ENCODE data around the gene DVL2.
"Not testable (repeated sequence)": the region's sequence is repeated elsewhere in the genome, so short reads cannot be mapped to it uniquely, and the experiment has no call there.

DVL2 gene

DNA sequence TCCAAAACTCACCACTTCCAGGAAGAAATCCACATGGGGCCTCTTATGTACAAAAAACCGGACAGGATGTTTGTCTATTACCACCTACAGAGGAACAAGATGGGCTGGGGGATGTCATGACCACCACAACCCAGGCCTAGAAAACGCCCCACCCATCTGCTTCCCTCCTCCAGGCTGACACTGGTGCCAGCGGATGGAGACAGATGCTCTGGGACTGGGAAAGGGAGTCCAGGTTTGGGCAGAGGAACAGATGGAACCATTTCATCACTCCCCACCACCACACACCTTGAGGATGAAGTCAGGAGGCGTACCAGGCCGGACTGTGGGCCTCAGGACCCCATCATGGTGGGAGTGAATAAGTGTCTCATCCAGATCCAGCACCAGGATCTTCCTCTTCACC lies 12.5 kb upstream of the DVL2 start:
- 96% methylated on average over 3 of the region's 5 CpGs for whole genome bisulfite sequencing
- no peak overlapping the region for H2AFZ ChIP-seq (ENCODE audit: low read depth, low read length)
- no peak overlapping the region for H3K4me3 ChIP-seq (ENCODE audit: insufficient read depth in 1 of 2, low read depth in 1 of 2, low read length in 2 of 2)
- H3K14ac ChIP-seq (ENCODE audit: low read length in 2 of 2) = no peak overlapping the region
- no peaks in the 10 kb centered on the region for H3K9me3 ChIP-seq (ENCODE audit: control insufficient read depth, low read length)
- no peak overlapping the region for H3K18ac ChIP-seq (ENCODE audit: low read depth in 1 of 2, low read length in 2 of 2)
- no peak overlapping the region for H3K23ac ChIP-seq (ENCODE audit: low read length in 2 of 2)
- no peaks in the 10 kb centered on the region for H3K27me3 ChIP-seq (ENCODE audit: control insufficient read depth in 1 of 2, insufficient read depth in 1 of 2, low read length in 2 of 2)
- H2BK15ac ChIP-seq (ENCODE audit: low read depth, poor library complexity, severe bottlenecking) = no peak overlapping the region
- no peak overlapping the region for H3K4me2 ChIP-seq (ENCODE audit: low read length, poor library complexity, severe bottlenecking)
- no peak overlapping the region for H4K8ac ChIP-seq (ENCODE audit: low read length)
- no peak overlapping the region for H2AK5ac ChIP-seq (ENCODE audit: low read length, severe bottlenecking)
- peaks cover 13% of the 10 kb centered on the region for H3K79me1 ChIP-seq (replicated peaks; ENCODE audit: low read length, poor library complexity, severe bottlenecking)
- H3K4me1 ChIP-seq (ENCODE audit: control insufficient read depth, insufficient read depth, low read depth, low read length) = peaks cover 19% of the 10 kb centered on the region
- no peak overlapping the region for H3K27ac ChIP-seq (ENCODE audit: low read length, poor library complexity, severe bottlenecking)
- H3K4ac ChIP-seq (ENCODE audit: low read depth in 1 of 2, low read length in 2 of 2) = no peak overlapping the region
- no peak overlapping the region for H2BK12ac ChIP-seq (ENCODE audit: low read length in 2 of 2)
- no peak overlapping the region for H2BK5ac ChIP-seq (ENCODE audit: low read depth, low read length, poor library complexity, severe bottlenecking)
- peak overlapping the region; percentile 12 for H3K9ac ChIP-seq (ENCODE audit: low read length)
- DNase-seq = no peak
- H3K36me3 ChIP-seq (ENCODE audit: control insufficient read depth in 1 of 2, insufficient read depth in 2 of 2, low read depth in 1 of 2, low read length in 2 of 2) = peaks cover 23 to 30% of the 10 kb centered on the region in 2 experiments
- no peak overlapping the region for H4K91ac ChIP-seq (ENCODE audit: low read length)
- no peak overlapping the region for H2BK120ac ChIP-seq (ENCODE audit: low read depth, low read length)

DNA sequence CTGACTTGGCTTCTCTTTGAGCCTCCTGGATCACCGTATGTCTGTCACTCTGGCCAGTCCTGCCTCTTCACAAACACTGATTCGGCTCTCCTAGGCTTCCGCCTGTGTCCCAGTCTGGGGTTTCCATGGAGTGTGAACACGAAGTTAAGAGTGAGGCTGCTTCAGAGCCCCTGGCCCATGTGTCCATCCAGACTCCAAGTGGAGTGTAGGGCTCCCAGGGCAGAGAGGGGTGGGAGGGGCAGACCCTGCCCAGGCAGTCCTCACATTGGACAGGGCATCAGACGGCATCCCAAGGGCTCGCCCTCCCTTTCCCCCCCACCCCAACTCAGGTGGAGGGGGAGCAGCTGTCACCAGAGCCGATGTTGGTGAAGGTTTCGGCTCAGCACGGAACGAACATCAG lies 9.5 kb upstream of the DVL2 start:
- H3K14ac ChIP-seq (ENCODE audit: low read length in 2 of 2); H2BK12ac ChIP-seq (ENCODE audit: low read length in 2 of 2); H3K18ac ChIP-seq (ENCODE audit: low read depth in 1 of 2, low read length in 2 of 2); H2BK5ac ChIP-seq (ENCODE audit: low read depth, low read length, poor library complexity, severe bottlenecking); H2AFZ ChIP-seq (ENCODE audit: low read depth, low read length); H3K27ac ChIP-seq (ENCODE audit: low read length, poor library complexity, severe bottlenecking); H3K4ac ChIP-seq (ENCODE audit: low read depth in 1 of 2, low read length in 2 of 2); H2BK120ac ChIP-seq (ENCODE audit: low read depth, low read length); H3K27me3 ChIP-seq (ENCODE audit: control insufficient read depth in 1 of 2, insufficient read depth in 1 of 2, low read length in 2 of 2); H3K23ac ChIP-seq (ENCODE audit: low read length in 2 of 2); H3K4me2 ChIP-seq (ENCODE audit: low read length, poor library complexity, severe bottlenecking); H3K9me3 ChIP-seq (ENCODE audit: control insufficient read depth, low read length); H4K91ac ChIP-seq (ENCODE audit: low read length); DNase-seq; H2AK5ac ChIP-seq (ENCODE audit: low read length, severe bottlenecking); H2BK15ac ChIP-seq (ENCODE audit: low read depth, poor library complexity, severe bottlenecking): not testable (repeated sequence)
- WGBS = 88% methylated on average over 10 of the region's 10 CpGs
- peak overlapping the region; percentile 97 for H3K9ac ChIP-seq (ENCODE audit: low read length)
- H3K36me3 ChIP-seq (ENCODE audit: control insufficient read depth in 1 of 2, insufficient read depth in 2 of 2, low read depth in 1 of 2, low read length in 2 of 2) = peaks cover 32 to 47% of the 10 kb centered on the region in 2 experiments
- H3K79me1 ChIP-seq (replicated peaks; ENCODE audit: low read length, poor library complexity, severe bottlenecking) = peaks cover 14% of the 10 kb centered on the region
- peak overlapping the region; percentile 51 for H4K8ac ChIP-seq (ENCODE audit: low read length)
- H3K4me3 ChIP-seq (ENCODE audit: insufficient read depth in 1 of 2, low read depth in 1 of 2, low read length in 2 of 2) = peak overlapping the region in 1 of 2 experiments; percentile 89
- H3K4me1 ChIP-seq (ENCODE audit: control insufficient read depth, insufficient read depth, low read depth, low read length) = peaks cover 16% of the 10 kb centered on the region

DNA sequence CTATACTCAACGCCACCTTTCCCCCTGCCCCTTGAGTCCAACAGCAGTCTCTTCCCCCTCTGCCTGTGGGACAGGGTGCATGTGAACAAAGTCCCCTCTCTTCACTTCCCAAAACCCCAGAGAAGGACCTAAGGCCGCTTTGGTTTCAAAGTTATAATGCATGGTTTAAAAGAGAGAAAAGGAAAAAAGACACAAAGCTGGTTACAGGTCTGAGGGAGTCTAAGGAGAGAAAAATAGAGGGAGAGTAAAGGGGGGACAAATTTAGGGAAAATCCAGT lies 9.1 kb upstream of the DVL2 start:
- Histone ChIP-seq H3K27me3 (ENCODE audit: control insufficient read depth in 1 of 2, insufficient read depth in 1 of 2, low read length in 2 of 2) (no peaks in the 10 kb centered on the region), H4K91ac (ENCODE audit: low read length) (no peak overlapping the region), H2AK5ac (ENCODE audit: low read length, severe bottlenecking) (peak overlapping the region; percentile 31), H3K18ac (ENCODE audit: low read depth in 1 of 2, low read length in 2 of 2) (peak overlapping the region in 1 of 2 experiments; percentile 90), H2BK5ac (ENCODE audit: low read depth, low read length, poor library complexity, severe bottlenecking) (no peak overlapping the region), H2AFZ (ENCODE audit: low read depth, low read length) (no peak overlapping the region), H3K27ac (ENCODE audit: low read length, poor library complexity, severe bottlenecking) (peak overlapping the region; percentile 47), H2BK120ac (ENCODE audit: low read depth, low read length) (peak overlapping the region; percentile 12), H3K14ac (ENCODE audit: low read length in 2 of 2) (peak overlapping the region in 1 of 2 experiments; percentile 80), H4K8ac (ENCODE audit: low read length) (peak overlapping the region; percentile 41), H3K79me1 (replicated peaks; ENCODE audit: low read length, poor library complexity, severe bottlenecking) (peaks cover 14% of the 10 kb centered on the region), H3K4ac (ENCODE audit: low read depth in 1 of 2, low read length in 2 of 2) (peak overlapping the region; percentile 36 to 96), H2BK12ac (ENCODE audit: low read length in 2 of 2) (peak overlapping the region; percentile 20 to 45), H3K4me3 (ENCODE audit: insufficient read depth in 1 of 2, low read depth in 1 of 2, low read length in 2 of 2) (peak overlapping the region; percentile 89 to 98), H3K23ac (ENCODE audit: low read length in 2 of 2) (peak overlapping the region in 1 of 2 experiments; percentile 84), H3K4me1 (ENCODE audit: control insufficient read depth, insufficient read depth, low read depth, low read length) (peaks cover 15% of the 10 kb centered on the region), H3K9me3 (ENCODE audit: control insufficient read depth, low read length) (no peaks in the 10 kb centered on the region), H3K36me3 (ENCODE audit: control insufficient read depth in 1 of 2, insufficient read depth in 2 of 2, low read depth in 1 of 2, low read length in 2 of 2) (peaks cover 32 to 47% of the 10 kb centered on the region in 2 experiments), H3K4me2 (ENCODE audit: low read length, poor library complexity, severe bottlenecking) (peak overlapping the region; percentile 91), H2BK15ac (ENCODE audit: low read depth, poor library complexity, severe bottlenecking) (no peak overlapping the region), H3K9ac (ENCODE audit: low read length) (peak overlapping the region; percentile 97)
- DNase-seq = no peak
- 69% methylated on average over 2 of the region's 2 CpGs for whole genome bisulfite sequencing

DNA sequence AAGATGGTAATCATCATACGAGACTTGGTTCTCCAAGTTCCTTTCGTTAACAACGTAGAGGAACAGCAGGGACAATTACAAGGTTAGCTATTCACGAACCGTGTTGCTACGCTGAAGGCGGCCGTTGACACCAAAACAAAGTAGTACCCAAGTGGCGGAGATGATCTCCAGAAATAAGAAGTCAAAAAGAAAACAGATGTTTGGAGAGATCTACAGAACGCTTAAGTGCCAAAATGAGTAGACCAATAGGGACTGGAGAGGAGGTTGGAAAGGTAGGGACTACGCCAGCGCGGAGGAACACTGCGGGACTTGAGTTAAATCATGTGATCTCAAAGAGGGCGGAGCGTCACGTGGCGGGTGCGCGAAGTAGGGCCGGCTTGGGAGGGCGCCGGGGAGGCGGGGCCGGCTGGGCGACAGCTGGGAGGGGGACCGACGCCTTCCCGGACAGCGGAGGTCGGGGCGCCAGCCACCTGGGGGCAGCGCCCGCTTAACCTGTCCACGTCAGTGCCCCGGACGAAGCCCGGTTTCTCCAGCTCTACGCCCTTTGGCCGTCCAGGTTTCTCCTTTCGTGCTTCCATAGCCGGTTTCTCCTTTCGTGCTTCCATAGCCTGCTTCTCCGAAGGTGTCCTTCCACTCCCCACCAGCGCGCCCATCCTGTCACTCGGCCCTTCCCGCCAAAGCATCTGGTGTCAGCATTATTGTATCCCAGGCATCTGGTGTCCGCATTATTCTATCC lies 8.6 kb upstream of the DVL2 start:
- Histone ChIP-seq H2AK5ac (ENCODE audit: low read length, severe bottlenecking) (peak overlapping the region; percentile 31), H3K18ac (ENCODE audit: low read depth in 1 of 2, low read length in 2 of 2) (peak overlapping the region; percentile 68 to 90), H2BK12ac (ENCODE audit: low read length in 2 of 2) (peak overlapping the region; percentile 20 to 45), H3K23ac (ENCODE audit: low read length in 2 of 2) (peak overlapping the region in 1 of 2 experiments; percentile 84), H3K14ac (ENCODE audit: low read length in 2 of 2) (peak overlapping the region in 1 of 2 experiments; percentile 80), H3K9ac (ENCODE audit: low read length) (peak overlapping the region; percentile 97), H3K27ac (ENCODE audit: low read length, poor library complexity, severe bottlenecking) (peak overlapping the region; percentile 98), H3K4me2 (ENCODE audit: low read length, poor library complexity, severe bottlenecking) (peak overlapping the region; percentile 91), H2BK15ac (ENCODE audit: low read depth, poor library complexity, severe bottlenecking) (no peak overlapping the region), H2AFZ (ENCODE audit: low read depth, low read length) (peak overlapping the region; percentile 78), H2BK120ac (ENCODE audit: low read depth, low read length) (peak overlapping the region; percentile 21), H4K91ac (ENCODE audit: low read length) (peak overlapping the region; percentile 4), H3K79me1 (replicated peaks; ENCODE audit: low read length, poor library complexity, severe bottlenecking) (peaks cover 14% of the 10 kb centered on the region), H4K8ac (ENCODE audit: low read length) (peak overlapping the region; percentile 54), H3K4ac (ENCODE audit: low read depth in 1 of 2, low read length in 2 of 2) (peak overlapping the region; percentile 36 to 96), H3K36me3 (ENCODE audit: control insufficient read depth in 1 of 2, insufficient read depth in 2 of 2, low read depth in 1 of 2, low read length in 2 of 2) (peaks cover 32 to 47% of the 10 kb centered on the region in 2 experiments), H3K27me3 (ENCODE audit: control insufficient read depth in 1 of 2, insufficient read depth in 1 of 2, low read length in 2 of 2) (no peaks in the 10 kb centered on the region), H2BK5ac (ENCODE audit: low read depth, low read length, poor library complexity, severe bottlenecking) (peak overlapping the region; percentile 14), H3K9me3 (ENCODE audit: control insufficient read depth, low read length) (no peaks in the 10 kb centered on the region), H3K4me1 (ENCODE audit: control insufficient read depth, insufficient read depth, low read depth, low read length) (peaks cover 15% of the 10 kb centered on the region), H3K4me3 (ENCODE audit: insufficient read depth in 1 of 2, low read depth in 1 of 2, low read length in 2 of 2) (peak overlapping the region; percentile 89 to 98)
- 1% methylated on average over 48 of the region's 49 CpGs for WGBS
- DNase-seq = peak; percentile 97

Measured in mesenchymal stem cell (in vitro differentiated cells and primary cell).